HL-60 (cell line): ENCODE measurements around the gene POLR2F.

Experiments used
- DNase-seq, 2 experiments: peaks; one replicate each; pipeline ENCODE4 v3.0.0-alpha.2; 2010 to 2020; ENCODE audit warnings: low read depth in 1 of 2, low spot score in 1 of 2
- H3K27ac ChIP-seq: fragments of 250-450 bp; sonication (Bioruptor Pico); replicated peaks from 2 replicates; pipeline ENCODE4 v1.5.1; 2020; ENCODE audit warnings: mild to moderate bottlenecking, moderate library complexity
- H3K27me3 ChIP-seq: fragments of 250-450 bp; sonication (Bioruptor Pico); 2 replicates; pipeline ENCODE4 v1.5.1; 2021; ENCODE audit warnings: mild to moderate bottlenecking, moderate library complexity; ENCODE audit not compliant: insufficient read depth, poor library complexity, severe bottlenecking
- H3K4me3 ChIP-seq: replicated peaks from 2 replicates; pipeline ENCODE4 v1.5.1; 2011; ENCODE audit warnings: mild to moderate bottlenecking, control low read depth, low read length; ENCODE audit not compliant: insufficient read depth
- CTCF ChIP-seq: IDR thresholded peaks from one replicate; pipeline ENCODE4 v1.5.1; 2011; ENCODE audit warnings: low read length, control low read depth, inconsistent platforms; ENCODE audit not compliant: insufficient read depth
- GABPA ChIP-seq: IDR thresholded peaks from 2 replicates; pipeline ENCODE4 v1.6.1; 2012; ENCODE audit warnings: low read depth
- POLR2AphosphoS5 ChIP-seq: IDR thresholded peaks from 2 replicates; pipeline ENCODE4 v1.6.1; 2012; ENCODE audit warnings: low read depth
- REST ChIP-seq: IDR thresholded peaks from 2 replicates; pipeline ENCODE4 v1.6.1; 2012; ENCODE audit warnings: low read depth; ENCODE audit not compliant: insufficient replicate concordance
- SPI1 ChIP-seq: IDR thresholded peaks from 2 replicates; pipeline ENCODE4 v1.6.1; 2012; ENCODE audit warnings: low read depth, mild to moderate bottlenecking, borderline replicate concordance

POLR2F gene

DNA sequence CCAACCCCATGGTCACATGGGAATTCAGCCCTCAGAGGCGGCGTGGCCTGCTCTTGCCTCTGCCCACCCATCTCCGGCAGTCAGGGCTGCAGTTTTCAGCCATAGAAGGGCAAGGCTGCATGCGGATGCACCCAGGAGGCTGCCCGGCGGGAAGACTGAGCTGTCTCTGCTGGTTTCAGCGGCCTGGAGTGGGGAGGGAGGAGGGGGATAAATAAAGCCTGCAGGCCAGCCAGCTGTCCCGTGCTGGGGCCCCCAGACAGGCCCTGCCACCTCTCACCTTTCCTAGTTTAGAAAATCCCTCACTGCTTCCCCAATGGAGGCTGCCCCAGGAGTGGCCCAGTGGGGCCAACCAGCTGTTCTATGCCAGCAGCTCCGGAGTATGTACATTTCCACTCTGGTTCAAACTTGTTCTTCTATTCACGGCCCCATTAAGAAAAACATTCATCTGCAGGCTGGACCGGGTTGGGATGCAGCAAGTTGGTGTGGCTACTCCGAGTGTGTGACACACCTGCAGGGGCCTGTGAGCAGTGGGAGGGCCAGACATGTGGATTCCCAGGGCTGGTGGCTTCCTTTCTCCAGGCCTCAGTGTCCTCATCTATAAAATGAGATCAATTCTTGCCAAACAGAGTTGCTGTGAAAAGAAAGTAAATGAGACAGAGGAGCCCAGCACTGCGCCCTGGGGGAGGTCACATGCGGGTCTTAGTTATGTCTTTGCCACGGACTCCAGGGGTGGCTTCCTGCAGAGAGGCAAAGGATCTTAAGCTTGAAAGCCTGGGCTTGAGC lies 42.4 kb upstream of the POLR2F start:
- H3K27me3 ChIP-seq, result no peaks in the 10 kb centered on the region
- DNase-seq, result no peak
- no peak overlapping the region for H3K27ac ChIP-seq
- H3K4me3 ChIP-seq, result no peak overlapping the region
- TF ChIP-seq CTCF (no peak), GABPA (no peak), POLR2AphosphoS5 (no peak), REST (no peak), SPI1 (no peak)

DNA sequence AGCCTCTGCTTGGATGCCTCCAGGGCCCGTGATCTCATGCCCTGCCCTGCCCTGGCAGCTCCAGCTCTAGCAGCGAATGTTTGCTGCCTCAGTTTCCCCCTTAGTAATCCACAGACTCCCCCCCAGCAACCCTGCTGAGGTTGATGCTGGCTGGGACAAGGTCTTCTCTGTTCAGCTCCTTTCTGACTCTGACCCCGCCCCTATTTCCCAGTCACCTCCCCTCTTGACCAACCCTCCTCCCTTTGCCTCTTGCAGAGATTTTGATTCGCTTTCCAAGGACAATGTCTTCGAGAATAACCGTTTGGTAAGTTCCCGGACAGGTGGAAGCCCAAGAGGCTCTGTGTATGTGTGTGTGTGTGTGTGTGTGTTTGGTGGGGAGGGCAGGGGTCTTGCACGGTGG lies 41.8 kb upstream of the POLR2F start:
- H3K27ac ChIP-seq, result no peak overlapping the region
- DNase-seq, result no peak
- TF ChIP-seq CTCF (no peak), SPI1 (no peak), GABPA (no peak), POLR2AphosphoS5 (no peak), REST (no peak)
- no peak overlapping the region for H3K4me3 ChIP-seq
- H3K27me3 ChIP-seq, result no peaks in the 10 kb centered on the region

DNA sequence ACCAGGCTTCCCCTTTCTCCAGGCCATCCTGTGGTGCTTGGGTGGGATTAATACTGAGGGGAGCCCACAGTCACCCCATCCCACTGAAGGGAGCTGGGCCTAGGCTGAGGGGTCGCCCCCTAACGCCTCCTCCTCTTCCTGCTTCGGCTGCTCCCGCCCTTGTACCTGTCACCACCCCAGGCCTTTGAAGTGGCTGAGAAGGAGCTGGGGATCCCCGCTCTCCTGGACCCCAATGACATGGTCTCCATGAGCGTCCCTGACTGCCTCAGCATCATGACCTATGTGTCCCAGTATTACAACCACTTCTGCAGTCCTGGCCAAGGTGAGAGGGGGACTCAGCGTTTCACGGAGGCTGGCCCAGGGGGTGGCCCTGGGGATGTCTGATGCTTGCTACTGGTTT lies 41.3 kb upstream of the POLR2F start:
- Histone ChIP-seq H3K27me3 (no peaks in the 10 kb centered on the region), H3K27ac (no peak overlapping the region), H3K4me3 (no peak overlapping the region)
- TF ChIP-seq REST (no peak), GABPA (no peak), SPI1 (no peak), POLR2AphosphoS5 (no peak), CTCF (no peak)
- DNase-seq, result no peak
